ENCODE results near the gene LENG8.

The LENG8 gene

DNA sequence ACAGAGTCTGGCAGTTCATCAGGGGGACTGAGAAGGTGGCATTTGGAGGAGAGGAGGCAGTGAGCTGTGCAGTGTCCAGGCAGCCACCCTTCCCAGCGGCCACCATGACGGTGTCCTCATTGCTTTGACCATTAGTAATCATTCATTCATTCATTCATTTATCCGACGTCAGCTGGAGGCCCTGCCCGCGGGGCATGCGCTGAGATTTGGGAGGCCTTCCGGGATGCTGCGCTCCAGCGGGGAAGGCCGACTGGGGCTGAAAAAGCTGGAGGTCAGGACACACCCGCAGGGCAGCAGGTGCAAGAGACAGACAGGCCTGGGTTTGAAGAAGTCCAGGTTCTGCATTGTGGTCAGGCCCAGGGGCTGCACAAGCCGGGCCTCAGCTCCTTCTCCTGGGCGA, 24.8 kb upstream of the LENG8 start:
- DNase-seq (ENCODE audit: low spot score), result no peak

GRCh38 chr19:54424660-54425381, 24.2 kb upstream of the LENG8 start:
- DNase-seq (ENCODE audit: low spot score), result no peak

DNA sequence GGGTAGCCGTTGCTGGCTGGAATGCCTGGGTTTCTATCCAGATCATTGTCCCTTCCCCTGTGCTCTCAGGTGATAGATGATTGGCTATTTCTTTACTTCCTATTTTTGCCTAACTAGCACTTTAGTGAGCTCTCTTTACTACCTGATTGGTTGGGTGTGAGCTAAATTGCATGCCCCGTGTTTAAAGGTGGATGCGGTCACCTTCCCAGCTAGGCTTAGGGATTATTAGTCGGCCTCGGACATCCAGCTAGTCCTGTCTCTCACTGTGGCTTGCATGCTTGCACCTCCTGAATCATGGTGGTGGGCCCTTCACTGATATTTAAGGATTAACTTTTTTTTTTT, 23.6 kb upstream of the LENG8 start:
- DNase-seq (ENCODE audit: low spot score), result no peak

DNA sequence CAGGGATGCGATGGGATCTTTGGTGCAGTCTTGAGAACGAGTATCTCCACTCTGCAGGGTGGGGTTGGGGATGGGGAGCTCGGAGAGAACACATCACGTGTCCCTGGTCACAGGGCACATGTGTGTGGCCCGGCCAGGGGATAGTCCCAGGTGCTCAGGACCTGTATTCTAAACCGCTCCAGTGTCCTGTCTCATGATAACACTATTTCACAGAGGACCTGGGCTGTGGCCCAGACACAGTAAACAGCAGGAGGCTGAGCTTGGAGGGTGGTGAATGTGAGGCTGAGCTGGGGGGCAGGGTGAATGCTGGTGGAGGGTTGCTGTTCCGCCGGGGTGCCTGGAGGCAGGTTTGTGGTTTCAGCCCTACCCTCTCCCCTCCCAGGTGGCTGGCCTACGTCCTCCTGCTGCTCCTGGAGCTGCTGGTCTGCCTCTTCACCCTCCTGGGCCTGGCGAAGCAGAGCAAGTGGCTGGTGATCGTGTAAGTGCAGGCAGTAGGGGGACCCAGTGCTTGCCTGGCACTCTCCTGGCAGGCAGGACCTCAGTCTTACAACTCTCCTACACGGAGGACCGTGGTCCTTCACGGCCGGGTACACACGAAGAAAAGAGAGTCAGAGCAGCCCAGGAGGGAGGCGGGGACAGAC, 22.6 kb upstream of the LENG8 start:
- no peak for DNase-seq (ENCODE audit: low spot score)

GRCh38 chr19:54427586-54427985, 21.4 kb upstream of the LENG8 start:
- no peak for DNase-seq (ENCODE audit: low spot score)

DNA sequence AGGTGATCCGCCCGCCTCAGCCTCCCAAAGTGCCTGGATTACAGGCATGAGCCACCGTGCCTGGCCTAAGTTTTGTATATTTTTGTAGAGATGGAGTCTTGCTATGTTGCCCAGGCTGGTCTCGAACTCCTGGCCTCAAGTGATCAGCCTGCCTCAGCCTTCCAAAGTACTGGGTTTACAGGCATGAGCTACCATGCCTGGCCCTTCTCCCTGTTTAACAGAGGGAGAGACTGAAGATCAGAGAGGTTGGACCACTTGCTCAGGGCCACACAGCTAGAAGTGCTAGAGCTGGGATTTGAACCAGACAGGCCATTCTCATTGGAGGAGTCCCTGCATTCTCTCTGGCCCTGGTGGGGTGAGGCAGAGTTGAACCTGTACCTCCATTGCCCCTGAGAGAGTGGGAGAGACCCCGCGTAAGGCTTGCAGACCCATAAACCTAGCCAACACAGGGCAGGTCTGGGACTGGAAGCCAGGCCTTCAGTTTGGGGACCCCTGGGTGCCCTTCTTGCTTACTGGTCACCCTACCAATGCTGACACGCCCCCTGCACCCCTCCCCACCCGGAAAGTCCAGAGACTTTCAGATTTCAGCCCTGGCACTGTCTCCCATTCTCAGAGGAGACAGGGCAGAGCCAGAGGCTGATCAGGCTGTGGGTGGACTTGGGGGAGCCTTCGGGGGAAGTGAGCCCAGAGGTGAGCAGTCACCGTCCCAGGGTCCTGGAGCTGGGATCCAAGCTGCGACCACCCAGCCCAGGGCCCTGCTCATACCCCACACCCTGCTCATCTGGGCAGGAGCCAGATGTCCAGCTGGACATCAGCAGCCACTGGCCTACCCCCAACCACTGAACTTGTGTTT, 20.4 kb upstream of the LENG8 start:
- no peak for DNase-seq (ENCODE audit: low spot score)

GRCh38 chr19:54429176-54429495, 19.9 kb upstream of the LENG8 start:
- no peak for DNase-seq (ENCODE audit: low spot score)

DNA sequence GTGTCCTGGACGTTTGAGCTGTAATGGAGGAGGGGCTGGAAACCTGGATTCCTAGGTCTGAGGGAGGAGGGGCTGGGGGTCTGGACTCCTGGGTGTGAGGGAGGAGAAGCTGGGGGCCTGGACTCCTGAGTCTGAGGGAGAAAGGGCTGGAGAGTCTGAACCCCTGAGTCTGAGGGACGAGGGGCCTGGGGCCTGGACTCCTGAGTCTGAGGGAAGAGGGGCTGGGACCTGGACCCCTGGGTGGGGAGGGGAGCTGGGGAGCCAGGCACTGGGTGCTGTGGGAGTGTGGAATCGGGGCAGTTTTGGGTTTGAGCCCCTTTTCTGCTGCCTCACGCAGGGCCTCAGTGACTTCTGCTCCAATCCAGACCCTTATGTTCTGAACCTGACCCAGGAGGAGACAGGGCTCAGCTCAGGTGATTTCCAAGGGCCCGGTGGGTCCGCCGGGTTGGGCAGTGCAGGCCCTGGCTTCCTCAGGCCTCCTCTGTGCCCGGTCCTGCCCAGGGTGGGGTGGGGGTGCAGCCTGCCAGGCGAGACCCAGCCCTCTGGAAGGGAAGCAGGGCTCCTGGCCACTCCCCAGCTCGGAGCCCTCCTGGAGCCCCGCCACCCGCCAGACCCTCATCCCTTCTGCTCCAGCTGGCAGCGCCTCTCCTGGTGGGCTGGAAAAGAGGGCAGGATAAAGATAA, 19.3 kb upstream of the LENG8 start:
- no peak for DNase-seq (ENCODE audit: low spot score)

- DNase-seq (ENCODE audit: low spot score), result peak; percentile 23
Observed at GRCh38 chr19:54430306-54431254, 18.4 kb upstream of the LENG8 start.

GRCh38 chr19:54431255-54431838, 17.7 kb upstream of the LENG8 start:
- no peak for DNase-seq (ENCODE audit: low spot score)

- no peak for DNase-seq (ENCODE audit: low spot score)
Observed at GRCh38 chr19:54432144-54432738, 16.8 kb upstream of the LENG8 start.

DNA sequence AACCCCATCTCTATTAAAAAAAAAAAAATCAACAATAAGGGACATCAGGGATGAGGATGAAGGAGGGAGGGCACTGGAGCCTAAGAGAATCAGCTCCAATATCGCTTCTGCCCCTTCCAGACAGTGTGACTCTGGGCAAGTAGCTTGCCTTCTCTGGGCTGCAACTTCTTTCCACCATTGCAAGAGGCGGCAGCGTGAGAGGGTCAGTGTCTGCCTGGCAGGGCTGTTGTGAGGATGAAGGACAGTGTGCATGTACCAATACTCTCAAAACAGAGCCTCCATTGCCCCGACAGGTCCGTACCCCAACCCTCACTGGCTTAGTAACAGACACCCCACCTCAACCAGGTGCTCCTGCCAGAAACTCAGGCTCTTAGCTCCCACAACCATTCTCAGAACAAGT, 15.3 kb upstream of the LENG8 start:
- DNase-seq (ENCODE audit: low spot score), result no peak

- no peak for DNase-seq (ENCODE audit: low spot score)
Observed at GRCh38 chr19:54434112-54434872, 14.7 kb upstream of the LENG8 start.

- no peak for DNase-seq (ENCODE audit: low spot score)
Observed at GRCh38 chr19:54434873-54435214, 14.2 kb upstream of the LENG8 start.

DNA sequence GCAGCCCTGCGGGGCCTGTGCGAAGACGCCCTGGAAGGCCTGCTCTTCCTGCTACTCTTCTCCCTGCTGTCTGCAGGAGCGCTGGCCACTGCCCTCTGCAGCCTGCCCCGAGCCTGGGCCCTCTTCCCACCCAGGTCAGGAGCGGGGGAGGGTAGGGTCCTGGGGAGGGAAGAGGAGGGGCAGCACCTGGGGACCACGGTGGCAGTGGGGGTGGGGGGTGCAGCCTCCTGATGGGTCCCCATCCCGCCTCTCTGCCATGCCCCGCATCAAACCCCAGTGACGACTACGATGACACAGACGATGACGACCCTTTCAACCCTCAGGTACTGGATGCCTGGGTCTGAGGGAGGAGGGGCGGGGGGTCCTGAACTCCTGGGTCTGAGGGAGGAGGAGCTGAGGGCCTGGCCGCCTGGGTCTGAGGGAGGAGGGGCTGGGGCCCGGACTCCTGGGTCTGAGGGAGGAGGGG, 13.4 kb upstream of the LENG8 start:
- DNase-seq (ENCODE audit: low spot score), result no peak

GRCh38 chr19:54436031-54436523, 12.9 kb upstream of the LENG8 start:
- no peak for DNase-seq (ENCODE audit: low spot score)

DNA sequence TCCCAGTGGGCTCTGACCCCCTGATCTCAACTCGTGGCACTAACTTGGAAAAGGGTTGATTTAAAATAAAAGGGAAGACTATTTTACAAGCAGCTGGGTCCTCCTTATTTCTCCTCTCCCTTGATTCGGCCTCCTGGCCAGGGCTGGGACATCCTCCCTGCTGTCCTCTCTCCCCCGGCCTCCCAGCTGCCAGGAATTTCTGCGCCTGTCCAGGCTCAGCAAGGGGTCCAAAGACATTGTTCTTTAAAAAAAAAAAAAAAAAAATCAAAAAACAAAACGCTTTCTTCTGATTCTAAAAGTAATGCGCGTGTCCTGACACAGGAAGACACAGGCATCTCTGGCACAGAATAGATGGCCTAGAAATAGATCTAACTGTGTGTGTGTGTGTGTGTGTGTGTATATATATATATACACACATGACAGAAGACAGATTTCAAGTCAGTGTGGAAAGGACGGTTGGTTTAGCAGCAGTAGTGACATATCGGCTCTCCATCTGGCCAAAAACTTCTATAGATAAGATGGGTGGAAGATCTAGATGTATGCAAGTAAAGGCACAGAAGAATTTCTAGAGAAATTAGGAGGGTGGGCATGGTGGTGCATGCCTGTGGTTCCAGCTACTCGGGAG, 12.3 kb upstream of the LENG8 start:
- no peak for DNase-seq (ENCODE audit: low spot score)

- peak; percentile 8 for DNase-seq (ENCODE audit: low spot score)
Observed at GRCh38 chr19:54439174-54439851, 9.7 kb upstream of the LENG8 start.

DNA sequence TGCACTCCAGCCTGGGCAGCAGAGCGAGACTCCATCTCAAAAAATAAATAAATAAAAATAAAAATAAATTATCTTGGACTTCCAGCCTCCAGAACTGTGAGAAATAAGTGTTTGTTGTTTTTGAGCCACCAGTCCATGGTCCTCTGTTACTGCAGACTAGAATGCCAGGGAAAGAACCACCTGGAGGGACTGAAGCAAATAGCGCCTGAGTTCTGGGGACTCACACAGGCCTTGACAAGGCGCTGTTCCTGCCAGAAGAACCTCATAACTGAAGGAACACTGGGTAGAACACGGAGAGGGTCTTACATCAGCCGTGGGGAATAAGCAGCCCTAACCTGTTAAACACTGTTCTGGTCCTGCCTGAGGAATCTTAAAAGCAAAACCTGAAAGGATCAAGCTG, 8.4 kb upstream of the LENG8 start:
- DNase-seq (ENCODE audit: low spot score), result no peak
